ENCODE results near the gene DMRTB1.

- TF ChIP-seq EZH2 (IDR thresholded peaks at IDR 0.05; ENCODE audit: insufficient read depth, poor library complexity, severe bottlenecking) = no peak
- TF ChIP-seq EZH2phosphoT487 (IDR thresholded peaks at IDR 0.05; ENCODE audit: insufficient read depth, low read depth) = no peak
Observed at GRCh38 chr1:53430261-53430660, 28.9 kb upstream of the DMRTB1 start.
